Esophagus muscularis mucosa (tissue), 4 donors: ENCODE measurements around the gene PDE4DIP. TPM values are rescaled to one million over a fixed set of nuclear protein-coding genes. Genes with fewer than 3 reads are reported as not detected.
"Not testable (repeated sequence)": the region's sequence is repeated elsewhere in the genome, so short reads cannot be mapped to it uniquely, and the experiment has no call there.

Source experiments
- DNase-seq: peaks from one replicate; pipeline ENCODE4 v3.0.0-alpha.2; 2017; ENCODE audit errors: extremely low spot score
- H3K27ac ChIP-seq, 4 donors: fragments of 200-600 bp; sonication (generic); replicated peaks in 1 of 4; 1 replicate in 3 of 4; 2 replicates in 1 of 4; pipeline ENCODE4 v1.5.1; 2016 to 2019; ENCODE audit warnings: mild to moderate bottlenecking in 1 of 4
- H3K27me3 ChIP-seq, 4 donors: fragments of 200-600 bp; sonication (generic); one replicate each; pipeline versions ENCODE4 v1.5.1 to v1.6.0; 2016 to 2019
- H3K36me3 ChIP-seq, 4 donors: fragments of 200-600 bp; sonication (generic); one replicate each; pipeline ENCODE4 v1.5.1; 2016 to 2019
- H3K4me1 ChIP-seq, 4 donors: fragments of 200-600 bp; sonication (generic); one replicate each; pipeline ENCODE4 v1.5.1; 2016 to 2019
- H3K4me3 ChIP-seq, 4 donors: fragments of 200-600 bp; sonication (generic); 1 replicate in 2 of 4; 2 replicates in 2 of 4; pipeline ENCODE4 v1.5.1; 2016 to 2019; ENCODE audit warnings: mild to moderate bottlenecking in 4 of 4, moderate library complexity in 1 of 4
- H3K9me3 ChIP-seq, 4 donors: fragments of 200-600 bp; sonication (generic); 1 replicate in 3 of 4; 2 replicates in 1 of 4; pipeline ENCODE4 v1.5.1; 2016 to 2019
- WGBS: methylation state at CpG from one replicate; pipeline ENCODE4 v1.1.5; 2018; 5-methylcytosine and 5-hydroxymethylcytosine counted together
- intact Hi-C: fragments of 100-400 bp; cut with DNase I; formaldehyde crosslinking; loops from one replicate; pipeline ENCODE4 v1.15.1; 2023
- total RNA-seq, 4 donors: library from RNA; depleted of rRNA; stranded (reverse); fragments of >200 nt; gene quantifications; one replicate each; pipeline versions ENCODE4 v1.1.0 to v1.2.1, GENCODE V29; 2016

Gene PDE4DIP
- total RNA-seq, 4 donors from 2014 or later: 117 to 200 (median 169) TPM

- DNase-seq, H3K4me3 ChIP-seq, H3K27ac ChIP-seq, intact Hi-C loops, H3K4me1 ChIP-seq, H3K9me3 ChIP-seq, H3K36me3 ChIP-seq, H3K27me3 ChIP-seq: not testable (repeated sequence)
- 45% methylated on average over 2 of the region's 4 CpGs for WGBS
Observed at GRCh38 chr1:148885219-148885618, 41.0 kb downstream of the PDE4DIP start.

- H3K4me3 ChIP-seq, H3K9me3 ChIP-seq, intact Hi-C loops, H3K27me3 ChIP-seq, DNase-seq, H3K4me1 ChIP-seq, H3K27ac ChIP-seq, H3K36me3 ChIP-seq: not testable (repeated sequence)
- WGBS: no CpG with 5 or more reads among the region's 4 CpGs
Observed at GRCh38 chr1:148886293-148886692, 42.1 kb downstream of the PDE4DIP start.

GRCh38 chr1:148888597-148888996 is 44.4 kb downstream of the PDE4DIP start:
- H3K27me3 ChIP-seq, H3K36me3 ChIP-seq, H3K27ac ChIP-seq, H3K9me3 ChIP-seq, DNase-seq, intact Hi-C loops, H3K4me3 ChIP-seq, H3K4me1 ChIP-seq: not testable (repeated sequence)
- WGBS: no CpG with 5 or more reads among the region's 5 CpGs

- H3K36me3 ChIP-seq, intact Hi-C loops, H3K4me3 ChIP-seq, H3K9me3 ChIP-seq, H3K27me3 ChIP-seq, H3K4me1 ChIP-seq, DNase-seq, H3K27ac ChIP-seq: not testable (repeated sequence)
- WGBS: no CpG with 5 or more reads among the region's 28 CpGs
Observed at GRCh38 chr1:148889267-148890074, 45.2 kb downstream of the PDE4DIP start.

- H3K4me1 ChIP-seq, H3K9me3 ChIP-seq, H3K27ac ChIP-seq, DNase-seq, H3K27me3 ChIP-seq, intact Hi-C loops, H3K4me3 ChIP-seq, H3K36me3 ChIP-seq: not testable (repeated sequence)
- no CpG with 5 or more reads among the region's 4 CpGs for WGBS
Observed at GRCh38 chr1:148890075-148890568, 45.9 kb downstream of the PDE4DIP start.

- H3K4me3 ChIP-seq, DNase-seq, H3K27ac ChIP-seq, H3K4me1 ChIP-seq, H3K36me3 ChIP-seq, H3K9me3 ChIP-seq, intact Hi-C loops, H3K27me3 ChIP-seq: not testable (repeated sequence)
- no CpG with 5 or more reads among the region's 5 CpGs for WGBS
Observed at GRCh38 chr1:148894360-148895352, 50.4 kb downstream of the PDE4DIP start.

GRCh38 chr1:148900026-148900425 is 55.8 kb downstream of the PDE4DIP start:
- H3K27me3 ChIP-seq, H3K4me3 ChIP-seq, H3K27ac ChIP-seq, H3K4me1 ChIP-seq, DNase-seq, H3K36me3 ChIP-seq, intact Hi-C loops, H3K9me3 ChIP-seq: not testable (repeated sequence)
- no CpG with 5 or more reads among the region's 5 CpGs for WGBS

- H3K36me3 ChIP-seq, intact Hi-C loops, H3K27me3 ChIP-seq, DNase-seq, H3K4me3 ChIP-seq, H3K4me1 ChIP-seq, H3K9me3 ChIP-seq: not testable (repeated sequence)
- peak overlapping the region in 1 of 4 donors; percentile 71 for H3K27ac ChIP-seq
- WGBS: no CpG with 5 or more reads among the region's 3 CpGs
Observed at GRCh38 chr1:148900691-148901090, 56.5 kb downstream of the PDE4DIP start.

GRCh38 chr1:148901150-148901952 is 57.1 kb downstream of the PDE4DIP start:
- H3K4me1 ChIP-seq, H3K36me3 ChIP-seq, H3K4me3 ChIP-seq, DNase-seq, H3K9me3 ChIP-seq, H3K27me3 ChIP-seq, intact Hi-C loops: not testable (repeated sequence)
- peak overlapping the region in 1 of 4 donors; percentile 71 for H3K27ac ChIP-seq
- WGBS: no CpG with 5 or more reads among the region's 9 CpGs

GRCh38 chr1:148901953-148902341 is 57.7 kb downstream of the PDE4DIP start:
- H3K4me3 ChIP-seq, H3K27me3 ChIP-seq, DNase-seq, H3K36me3 ChIP-seq, H3K9me3 ChIP-seq, H3K4me1 ChIP-seq, intact Hi-C loops: not testable (repeated sequence)
- peak overlapping the region in 1 of 4 donors; percentile 66 for H3K27ac ChIP-seq
- no CpG with 5 or more reads among the region's 4 CpGs for WGBS

- H3K27me3 ChIP-seq, intact Hi-C loops, H3K36me3 ChIP-seq, H3K4me1 ChIP-seq, H3K9me3 ChIP-seq, DNase-seq, H3K4me3 ChIP-seq, H3K27ac ChIP-seq: not testable (repeated sequence)
- WGBS: no CpG with 5 or more reads among the region's 4 CpGs
Observed at GRCh38 chr1:148909219-148909826, 65.1 kb downstream of the PDE4DIP start.
